GM18508 (cell line): ENCODE results near the gene TRIP13.

Experiments used
- ATAC-seq: cut with Tn5 transposase; IDR thresholded peaks from one replicate; pipeline ENCODE4 v1.9.1; 2021; ENCODE audit warnings: moderate number of reproducible peaks; ENCODE audit not compliant: insufficient read depth, unreplicated experiment

The TRIP13 gene

DNA sequence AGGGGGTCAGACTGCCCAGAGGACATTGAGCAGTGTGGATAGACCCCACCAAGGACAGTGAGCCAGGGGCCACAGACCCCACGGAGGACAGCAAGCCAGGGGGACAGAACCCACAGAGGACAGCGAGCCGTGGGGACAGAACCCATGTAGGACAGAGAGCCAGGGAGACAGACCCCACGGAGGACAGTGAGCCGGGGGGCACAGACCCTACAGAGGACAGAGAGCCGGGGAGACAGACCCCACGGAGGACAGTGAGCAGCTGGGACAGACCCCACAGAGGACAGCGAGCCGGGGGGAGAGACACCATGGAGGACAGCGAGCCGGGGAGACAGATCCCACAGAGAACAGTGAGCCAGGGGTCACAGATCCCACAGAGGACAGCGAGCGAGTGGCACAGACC lies 38.5 kb upstream of the TRIP13 start:
- no peak for ATAC-seq

DNA sequence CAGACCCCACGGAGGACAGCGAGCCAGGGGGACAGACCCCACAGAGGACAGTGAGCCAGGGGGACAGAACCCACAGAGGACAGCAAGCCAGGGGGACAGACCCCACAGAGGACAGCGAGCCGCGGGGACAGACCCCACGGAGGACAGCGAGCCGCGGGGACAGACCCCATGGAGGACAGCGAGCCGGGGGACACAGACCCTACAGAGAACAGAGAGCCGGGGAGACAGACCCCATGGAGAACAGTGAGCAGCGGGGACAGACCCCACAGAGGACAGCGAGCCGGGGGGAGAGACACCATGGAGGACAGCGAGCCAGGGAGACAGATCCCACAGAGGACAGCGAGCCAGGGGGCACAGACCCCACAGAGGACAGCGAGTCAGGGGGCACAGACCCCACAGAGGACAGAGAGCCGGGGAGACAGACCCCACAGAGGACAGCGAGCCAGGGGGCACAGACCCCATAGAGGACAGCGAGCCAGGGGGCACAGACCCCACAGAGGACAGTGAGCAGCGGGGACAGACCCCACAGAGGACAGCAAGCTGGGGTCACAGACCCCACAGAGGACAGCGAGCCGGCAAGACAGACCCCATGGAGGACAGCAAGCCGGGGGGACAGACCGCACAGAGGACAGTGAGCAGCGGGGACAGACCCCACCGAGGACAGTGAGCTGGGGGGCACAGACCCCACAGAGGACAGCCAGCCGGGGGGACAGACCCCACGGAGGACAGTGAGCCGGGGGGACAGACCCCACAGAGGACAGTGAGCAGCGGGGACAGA lies 37.5 kb upstream of the TRIP13 start:
- ATAC-seq = no peak

DNA sequence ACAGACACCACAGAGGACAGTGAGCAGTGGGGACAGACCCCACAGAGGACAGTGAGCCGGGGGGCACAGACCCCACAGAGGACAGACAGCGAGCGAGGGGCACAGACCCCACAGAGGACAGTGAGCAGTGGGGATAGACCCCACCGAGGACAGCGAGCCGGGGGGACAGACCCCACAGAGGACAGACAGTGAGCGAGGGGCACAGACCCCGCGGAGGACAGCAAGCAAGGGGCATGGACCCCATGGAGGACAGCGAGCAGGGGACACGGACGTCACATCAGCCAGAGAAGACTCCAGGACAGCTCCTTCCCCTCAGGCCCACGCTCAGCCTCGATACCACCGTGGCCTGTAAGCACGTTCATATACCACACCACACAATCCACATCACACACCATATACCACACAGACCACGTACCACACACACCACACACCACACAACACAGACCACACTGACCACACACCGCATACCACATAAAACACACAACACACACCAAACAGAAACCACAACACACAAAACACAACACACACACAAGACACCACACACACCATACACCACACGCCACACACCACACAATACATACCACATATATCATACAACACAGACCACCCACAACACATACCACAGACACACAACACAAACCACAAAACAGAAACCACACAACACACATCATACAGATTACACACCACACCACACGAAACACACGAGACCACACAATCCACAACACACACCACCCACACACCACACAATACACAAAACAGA lies 36.7 kb upstream of the TRIP13 start:
- ATAC-seq = no peak

DNA sequence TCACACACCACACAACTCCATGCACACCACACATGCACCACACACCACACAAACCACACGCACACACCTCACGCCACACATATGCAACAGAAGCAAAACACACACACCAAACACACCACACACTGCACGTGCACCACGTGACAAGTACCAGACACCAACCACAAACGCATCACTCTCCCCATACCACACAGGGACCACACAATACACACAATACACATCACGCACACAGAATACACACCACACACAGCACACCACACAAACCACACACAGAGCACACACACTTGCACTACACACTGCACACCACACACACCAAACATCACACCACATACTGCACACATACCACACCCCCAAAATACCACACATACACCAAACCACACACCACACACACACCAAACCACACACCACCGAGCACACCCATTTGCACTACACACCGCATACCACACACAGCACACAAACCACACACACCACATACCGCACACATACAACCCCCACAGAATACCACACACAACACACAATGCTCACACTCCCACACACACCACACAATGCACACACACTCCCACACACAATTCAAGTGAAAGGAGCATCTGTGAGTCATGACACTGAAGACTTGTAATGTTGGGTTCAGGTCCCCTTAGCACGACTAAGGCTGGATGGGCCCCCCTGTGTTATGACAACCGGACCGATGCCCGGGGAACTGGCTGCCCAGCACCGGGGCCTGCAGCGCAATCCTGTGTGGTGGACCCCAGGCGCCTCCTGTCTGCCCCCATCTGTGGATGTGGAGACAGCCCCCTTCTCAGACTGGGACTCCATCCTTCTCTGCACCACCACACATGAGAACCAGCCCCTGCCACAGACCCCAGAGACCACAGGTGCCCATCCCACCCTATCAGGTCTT lies 35.9 kb upstream of the TRIP13 start:
- no peak for ATAC-seq

DNA sequence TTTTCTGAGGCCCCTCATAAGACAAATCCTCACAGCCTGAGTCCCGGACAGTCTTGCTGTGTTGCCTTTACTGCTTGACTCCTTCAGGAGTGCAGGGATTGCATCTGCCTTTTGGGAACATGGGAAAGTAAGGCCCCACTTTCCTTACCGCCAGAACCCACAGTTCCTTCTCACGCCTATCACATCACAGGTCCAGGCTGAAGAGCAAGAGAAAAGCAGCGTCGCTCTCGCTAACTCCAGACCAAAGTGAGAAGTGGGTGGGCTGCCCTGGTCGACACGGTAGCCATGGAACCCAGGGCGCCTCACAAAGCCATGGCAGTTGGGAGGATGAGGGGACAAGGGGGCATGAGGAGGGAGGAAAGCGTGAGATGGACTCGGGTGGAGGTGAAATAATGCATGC lies 34.0 kb upstream of the TRIP13 start:
- ATAC-seq = no peak

DNA sequence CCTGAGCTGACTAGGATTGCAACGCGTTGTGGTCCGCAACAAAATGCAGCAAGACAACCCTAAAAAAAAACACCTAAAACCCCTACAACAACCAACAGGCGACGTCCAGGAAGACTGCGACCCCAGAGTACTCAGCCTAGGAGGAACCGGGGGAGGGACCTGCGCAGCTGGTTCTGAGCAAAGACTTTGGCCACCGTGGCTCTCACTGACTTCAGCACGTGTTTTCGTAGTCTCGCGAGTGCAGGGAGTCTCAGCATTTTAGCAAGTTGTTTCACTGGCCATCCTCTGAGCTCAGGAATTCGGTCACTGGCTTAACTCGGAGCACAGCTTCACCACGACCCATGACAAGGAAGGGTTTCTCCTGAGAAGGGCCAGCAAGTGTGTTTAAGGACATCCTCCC lies 33.3 kb upstream of the TRIP13 start:
- ATAC-seq = no peak

DNA sequence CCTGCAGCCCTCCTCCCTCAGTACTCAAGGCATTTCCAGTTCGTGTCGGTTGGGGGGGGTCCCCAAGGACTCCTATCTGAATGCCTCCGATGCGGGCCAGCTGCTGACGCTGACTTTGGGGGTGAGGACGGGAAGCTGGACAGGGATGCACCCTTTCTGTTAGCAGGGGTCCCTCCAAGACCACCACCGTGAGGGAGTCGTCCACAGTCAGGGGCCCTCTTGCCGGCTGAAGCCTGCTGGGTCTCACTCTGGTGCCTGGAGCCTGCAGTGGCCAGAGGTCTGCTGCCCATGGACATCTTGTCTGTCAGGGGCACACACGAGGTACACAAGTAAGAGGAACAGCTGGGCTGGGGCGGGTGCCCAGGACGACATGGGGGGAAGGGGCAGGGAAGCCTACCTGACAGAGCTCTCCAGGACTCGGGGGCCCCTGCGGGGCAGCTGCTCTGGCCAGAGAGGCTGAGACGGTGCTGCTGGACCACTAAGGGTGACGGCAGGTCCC lies 32.8 kb upstream of the TRIP13 start:
- no peak for ATAC-seq

DNA sequence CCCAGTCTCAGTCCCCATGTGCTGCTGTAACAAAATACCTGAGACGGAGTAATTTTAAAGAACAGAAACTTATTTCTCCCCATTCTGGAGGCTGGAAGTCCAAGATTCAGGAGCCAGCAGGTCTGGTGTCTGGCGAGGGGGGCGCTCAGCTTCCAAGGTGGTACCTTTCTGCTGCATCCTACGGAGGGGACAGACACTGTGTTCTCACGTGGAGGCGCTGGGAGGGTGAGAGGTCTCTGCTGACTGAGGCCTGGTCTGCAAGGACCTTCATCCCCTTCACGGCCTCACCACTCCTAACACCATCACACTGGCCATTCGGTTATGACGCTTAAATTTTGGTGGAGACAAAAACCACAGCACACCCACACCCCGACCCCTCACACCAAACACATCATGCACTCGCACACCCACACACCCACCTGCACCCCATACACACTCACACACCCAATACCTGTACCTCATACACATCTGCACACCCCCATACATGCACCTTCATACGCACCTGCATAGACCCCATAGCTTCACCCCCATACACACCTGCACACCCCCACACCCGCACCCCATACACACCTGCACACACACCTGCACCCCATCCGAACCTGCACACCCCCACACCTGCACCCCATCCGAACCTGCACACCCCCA lies 32.1 kb upstream of the TRIP13 start:
- ATAC-seq = no peak

DNA sequence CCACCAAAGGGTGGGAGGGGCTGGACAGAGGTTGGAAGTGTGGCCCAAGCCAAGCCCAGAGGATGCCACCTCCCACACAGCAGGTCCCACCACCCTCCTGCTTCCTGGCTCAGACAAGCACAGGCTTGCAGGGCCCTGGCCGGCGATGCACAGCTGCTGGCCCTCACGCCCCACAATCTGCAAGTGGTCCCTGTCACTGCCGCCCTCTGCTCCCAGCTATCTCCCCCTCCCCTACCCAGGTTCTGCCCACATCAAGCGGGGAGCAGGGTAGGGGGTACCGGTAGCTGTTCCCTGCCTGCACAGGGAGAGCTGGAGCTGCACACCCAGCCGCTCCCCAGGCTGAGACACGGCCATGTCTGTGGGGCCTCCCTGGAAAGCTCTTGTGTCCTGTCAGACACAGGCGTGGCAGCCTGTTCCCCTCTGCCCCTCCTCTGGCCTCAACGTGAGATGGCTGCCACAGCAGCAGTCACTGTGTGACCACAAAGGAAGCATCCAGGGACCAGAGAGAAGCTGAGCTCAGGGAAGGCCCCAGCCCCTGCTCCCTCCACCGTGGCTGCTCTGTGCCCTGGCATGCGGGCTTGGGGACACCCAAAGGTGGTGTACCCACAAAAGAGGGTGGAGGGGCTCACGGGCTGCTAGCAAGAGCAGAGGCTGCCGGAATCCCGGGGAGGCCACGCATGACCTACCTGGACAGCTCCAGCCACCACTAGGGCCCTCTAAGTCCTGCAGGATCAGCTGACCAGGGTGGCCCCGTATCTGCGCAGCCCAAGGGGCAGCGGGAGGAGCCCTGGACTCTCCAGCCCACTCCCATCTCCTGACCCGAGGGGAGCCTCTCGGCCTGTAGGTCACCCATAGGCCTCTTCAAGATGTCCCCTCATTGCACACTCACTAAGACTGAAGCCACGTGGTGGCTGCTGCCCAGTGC lies 31.0 kb upstream of the TRIP13 start:
- ATAC-seq = no peak

DNA sequence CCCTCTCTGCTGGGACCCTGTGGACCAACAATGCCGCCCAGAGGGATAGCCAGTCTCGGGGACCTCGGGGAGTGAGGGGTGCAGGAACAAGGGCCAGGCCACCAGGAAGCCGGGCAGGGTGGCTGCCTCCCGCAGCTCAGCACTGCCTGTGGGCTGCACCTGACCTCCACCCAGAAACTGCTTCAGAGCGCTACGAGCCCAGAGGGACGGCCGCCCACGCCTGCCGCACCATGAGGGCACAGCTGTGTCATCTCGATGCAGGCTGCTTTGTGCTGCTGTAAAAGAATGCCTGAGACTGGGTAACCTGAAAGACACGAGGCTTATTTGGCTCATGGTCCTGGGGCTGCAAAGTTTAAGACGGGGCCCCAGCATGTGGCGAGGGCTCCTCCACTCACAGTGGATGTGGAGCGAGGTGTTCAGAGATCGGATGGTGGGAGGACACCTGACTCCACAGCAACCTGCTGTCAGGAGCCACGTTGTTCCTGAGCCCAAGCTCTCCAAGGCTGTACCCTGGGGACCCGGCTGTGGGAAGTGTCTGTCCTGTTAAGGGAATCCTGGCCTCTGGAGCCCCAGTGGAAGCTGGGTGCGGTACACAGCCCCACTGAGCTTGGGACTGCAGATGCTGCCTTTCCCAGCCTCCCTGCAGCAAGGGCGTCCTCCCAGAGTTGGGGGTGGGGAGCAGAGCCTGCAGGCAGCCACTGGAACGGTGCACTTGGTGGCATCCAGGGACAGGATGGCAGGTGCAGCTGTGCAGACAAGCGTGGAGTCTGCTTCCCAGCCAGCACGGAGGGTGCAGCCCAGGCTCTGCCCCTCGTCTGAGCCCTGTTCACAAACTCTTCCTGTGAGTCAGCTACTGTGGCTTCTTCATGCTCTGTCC lies 30.1 kb upstream of the TRIP13 start:
- ATAC-seq = no peak

DNA sequence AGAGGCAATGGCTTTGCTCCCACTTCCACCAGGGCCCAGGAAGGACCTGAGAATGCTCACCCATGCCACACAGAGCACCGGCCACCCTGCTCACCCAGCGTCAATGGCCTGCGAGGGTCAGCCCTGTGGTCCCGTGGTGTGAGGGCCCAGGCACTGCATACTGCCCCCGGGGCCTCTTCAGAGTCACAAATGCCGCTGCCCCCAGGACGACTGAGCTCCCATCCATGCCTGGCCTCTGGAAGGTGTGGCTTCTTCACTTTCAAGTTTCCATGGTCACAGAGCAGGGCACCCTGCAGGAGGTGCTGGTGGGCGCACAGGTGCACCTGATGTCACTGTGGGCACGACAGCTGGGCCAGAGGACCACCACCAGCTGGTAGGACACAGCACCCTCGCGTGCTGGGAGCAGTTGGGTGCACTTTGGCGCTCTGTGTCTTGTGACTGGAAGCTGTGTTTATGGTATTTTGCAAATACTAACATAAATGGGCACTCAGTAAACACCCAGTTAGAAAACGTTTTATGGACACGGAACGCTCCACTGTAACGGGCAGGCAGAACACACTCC lies 29.4 kb upstream of the TRIP13 start:
- no peak for ATAC-seq

DNA sequence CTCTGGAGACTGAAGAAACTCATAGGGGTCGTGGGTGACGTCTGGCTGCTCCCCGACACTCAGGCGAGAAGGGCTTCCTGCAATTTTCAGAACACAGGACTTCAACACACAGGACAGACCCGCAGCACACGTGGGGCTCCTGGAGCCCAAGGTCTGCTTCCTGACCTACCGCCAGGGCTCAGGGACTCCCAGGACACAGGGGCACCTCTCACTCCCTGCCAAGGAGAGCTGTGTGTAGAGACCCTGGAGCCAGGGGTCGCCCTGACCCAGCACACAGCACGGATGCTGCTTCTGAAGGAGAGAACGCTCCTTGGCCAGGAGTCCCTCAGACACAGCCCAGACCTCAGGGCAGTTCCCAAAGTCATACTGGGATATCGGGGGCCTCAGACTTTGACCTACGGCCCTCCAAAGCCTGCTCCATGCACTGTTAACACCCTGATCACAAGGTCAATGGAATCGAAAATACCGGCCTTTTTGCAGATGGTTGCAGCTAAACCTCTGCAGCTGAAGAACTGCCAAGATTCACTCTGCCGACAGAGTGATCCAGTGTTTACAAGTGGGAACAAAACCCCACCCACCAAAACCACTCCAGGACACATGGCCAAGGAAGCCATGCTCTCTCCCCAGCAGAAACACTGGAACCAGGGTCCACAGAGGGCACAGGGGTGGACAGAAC lies 28.1 kb upstream of the TRIP13 start:
- no peak for ATAC-seq

DNA sequence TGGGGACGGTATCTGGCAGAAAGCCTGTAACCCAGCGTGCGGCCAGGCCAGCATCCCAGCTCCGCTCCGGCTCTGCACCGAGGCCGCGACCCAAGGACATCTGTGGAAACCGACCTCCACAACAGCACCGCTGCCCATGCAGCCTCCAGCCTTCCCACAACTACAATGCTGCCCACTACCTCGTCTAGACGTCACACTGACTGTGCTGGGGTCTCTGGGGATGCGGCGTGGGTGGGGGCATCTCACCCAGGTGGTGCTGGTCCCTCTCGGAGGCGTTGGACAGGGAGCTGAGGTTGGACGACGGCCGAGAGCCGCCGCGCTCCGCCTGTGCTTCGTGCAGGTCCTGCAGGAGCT lies 27.5 kb upstream of the TRIP13 start:
- ATAC-seq = no peak

DNA sequence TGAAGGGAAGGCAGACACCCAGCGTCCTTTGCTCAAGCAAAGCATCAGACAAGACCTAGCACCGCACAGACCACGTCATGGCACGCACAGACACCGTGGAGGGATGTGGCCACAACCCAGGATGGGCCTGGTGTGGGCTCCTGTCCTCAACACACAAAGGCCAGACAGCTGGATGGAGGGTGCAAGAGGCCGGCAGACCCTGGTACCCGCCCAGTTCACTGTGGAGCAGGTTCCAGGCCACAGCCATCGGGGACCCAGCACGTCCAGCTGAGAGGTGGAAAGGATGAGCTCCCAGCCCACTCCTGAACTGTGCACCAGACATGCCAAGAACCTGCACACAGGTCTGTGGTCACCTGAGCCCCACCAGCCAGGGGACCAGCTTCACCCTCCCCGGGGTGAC lies 26.9 kb upstream of the TRIP13 start:
- no peak for ATAC-seq

DNA sequence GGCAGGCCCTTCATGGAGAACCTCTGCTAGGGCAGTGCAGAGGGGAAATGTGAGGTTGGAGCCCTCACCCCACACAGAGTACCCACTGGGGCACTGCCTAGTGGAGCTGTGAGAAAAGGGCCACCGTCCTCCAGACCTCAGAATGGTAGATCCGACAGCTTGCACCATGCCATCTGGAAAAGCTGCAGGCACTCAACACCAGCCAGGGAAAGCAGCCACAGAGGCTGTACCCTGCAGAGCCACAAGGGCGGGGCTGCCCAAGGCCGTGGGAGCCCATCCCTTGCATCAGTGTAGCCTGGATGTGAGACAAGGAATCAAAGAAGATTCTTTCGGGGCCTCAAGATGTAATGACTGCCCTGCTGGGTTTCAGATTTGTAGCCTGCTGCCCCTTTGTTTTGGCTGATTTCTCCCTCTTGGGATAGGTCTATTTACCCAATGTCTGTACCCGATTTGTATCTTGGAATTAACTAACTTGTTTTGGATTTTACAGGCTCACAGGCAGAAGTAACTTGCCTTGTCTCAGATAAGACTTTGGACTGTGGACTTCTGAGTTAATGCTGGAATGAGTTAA lies 25.3 kb upstream of the TRIP13 start:
- ATAC-seq = no peak

DNA sequence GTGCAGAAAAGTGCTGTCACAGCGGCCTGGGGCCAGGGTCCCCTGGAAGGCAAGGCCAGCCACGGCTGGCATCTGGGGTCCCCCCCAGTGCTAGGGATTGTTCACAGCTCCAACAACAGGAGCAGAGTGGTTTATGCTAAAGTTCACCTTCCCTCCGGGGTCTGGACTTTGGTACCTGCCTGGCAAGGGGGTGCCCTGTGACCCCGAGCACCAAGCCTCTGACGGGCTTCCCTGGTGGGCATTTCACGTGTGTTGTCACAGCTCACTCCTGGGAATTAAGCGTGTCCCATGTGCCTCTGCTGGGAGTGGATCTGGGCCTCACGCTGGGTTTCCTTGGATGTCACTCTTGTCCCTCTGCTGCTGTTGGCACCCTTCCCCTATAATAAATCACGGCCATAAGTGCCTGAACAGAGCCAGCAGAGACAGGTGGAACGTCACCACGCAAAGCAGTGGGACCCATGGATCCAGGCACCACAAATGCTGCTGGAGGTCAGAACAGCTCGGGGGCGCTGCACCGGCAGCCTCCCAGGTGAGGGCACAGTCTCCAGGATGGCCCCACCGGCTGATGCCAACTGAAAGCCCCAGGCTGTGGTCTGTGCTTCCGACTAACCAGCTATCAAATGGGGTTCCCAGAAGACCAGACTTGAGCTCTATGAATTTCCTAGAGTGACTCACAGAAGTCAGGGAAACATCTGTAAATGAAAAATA lies 24.1 kb upstream of the TRIP13 start:
- no peak for ATAC-seq

DNA sequence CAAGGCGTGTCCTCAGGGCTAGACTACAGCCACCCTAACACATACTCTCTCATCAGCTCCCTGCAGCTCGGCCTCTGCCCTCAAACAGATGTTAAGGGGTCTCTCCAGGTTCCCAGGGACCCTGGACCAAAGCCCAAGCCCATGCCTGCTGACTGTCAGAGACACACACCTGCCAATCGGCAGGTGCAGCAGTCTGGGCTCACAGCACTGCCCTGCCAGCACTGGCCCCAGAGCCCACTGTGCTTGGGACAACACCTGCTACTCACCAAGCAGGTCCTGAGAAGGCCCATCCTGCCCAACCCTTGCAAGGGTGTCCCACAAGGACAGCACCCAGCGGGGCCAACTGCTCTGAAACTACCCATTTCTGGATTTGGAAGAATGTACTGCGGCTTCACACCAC lies 21.7 kb upstream of the TRIP13 start:
- no peak for ATAC-seq
